HEK293T (cell line): ENCODE results near the gene HOXC5.

Source experiments
- CTCF ChIA-PET: fragments of 350-600 bp; formaldehyde crosslinking; extraction: SDS; loops from one replicate; lab custom pipeline; 2021; ENCODE audit warnings: antibody characterized with exemption, inconsistent platforms; lab: Yijun Ruan, JAX
- POLR2A ChIA-PET: fragments of 350-600 bp; formaldehyde crosslinking; extraction: SDS; loops from one replicate; lab custom pipeline; 2020; ENCODE audit warnings: antibody characterized with exemption, inconsistent platforms; lab: Yijun Ruan, JAX
- DNase-seq: peaks from one replicate; pipeline ENCODE4 v3.0.0; 2012; ENCODE audit warnings: mixed read lengths; ENCODE audit errors: extremely low spot score
- ARNT ChIP-seq: fragments of 450-650 bp; IDR thresholded peaks from 2 replicates; pipeline ENCODE4 v1.6.1; 2017; ENCODE audit warnings: mild to moderate bottlenecking
- BHLHE40 ChIP-seq: fragments of 450-650 bp; IDR thresholded peaks from 2 replicates; pipeline ENCODE4 v1.6.1; 2016; ENCODE audit warnings: mild to moderate bottlenecking, moderate library complexity, borderline replicate concordance
- CTBP1 ChIP-seq: fragments of 450-650 bp; IDR thresholded peaks from 2 replicates; pipeline ENCODE4 v1.6.1; 2016; ENCODE audit warnings: borderline replicate concordance
- ELF4 ChIP-seq: fragments of 450-650 bp; IDR thresholded peaks from 2 replicates; pipeline ENCODE4 v1.6.1; 2017; ENCODE audit warnings: antibody characterized with exemption
- FOXA1 ChIP-seq: fragments of 450-650 bp; IDR thresholded peaks from 2 replicates; pipeline ENCODE4 v1.6.1; 2016; ENCODE audit warnings: mild to moderate bottlenecking
- FOXK2 ChIP-seq: fragments of 450-650 bp; IDR thresholded peaks from 2 replicates; pipeline ENCODE4 v1.6.1; 2016; ENCODE audit warnings: mild to moderate bottlenecking
- FOXM1 ChIP-seq: fragments of 450-650 bp; IDR thresholded peaks from 2 replicates; pipeline ENCODE4 v1.6.1; 2017; ENCODE audit warnings: mild to moderate bottlenecking, borderline replicate concordance
- HDGF ChIP-seq: fragments of 450-650 bp; IDR thresholded peaks from 2 replicates; pipeline ENCODE4 v1.6.1; 2017; ENCODE audit warnings: antibody characterized with exemption, borderline replicate concordance
- L3MBTL2 ChIP-seq: fragments of 450-650 bp; conservative IDR thresholded peaks from 2 replicates; pipeline ENCODE4 v1.6.1; 2016; ENCODE audit warnings: mild to moderate bottlenecking
- LEF1 ChIP-seq: fragments of 450-650 bp; IDR thresholded peaks from 2 replicates; pipeline ENCODE4 v1.6.1; 2017; ENCODE audit warnings: mild to moderate bottlenecking, borderline replicate concordance
- NFRKB ChIP-seq: fragments of 450-650 bp; IDR thresholded peaks from 2 replicates; pipeline ENCODE4 v1.6.1; 2016; ENCODE audit warnings: mild to moderate bottlenecking, moderate library complexity
- SP1 ChIP-seq: fragments of 450-650 bp; IDR thresholded peaks from 2 replicates; pipeline ENCODE4 v1.6.1; 2017
- SUZ12 ChIP-seq: fragments of 450-650 bp; IDR thresholded peaks from 2 replicates; pipeline ENCODE4 v1.6.1; 2016; ENCODE audit warnings: mild to moderate bottlenecking
- TARDBP ChIP-seq: fragments of 450-650 bp; IDR thresholded peaks from 2 replicates; pipeline ENCODE4 v1.6.1; 2016
- ZNF384 ChIP-seq: fragments of 450-650 bp; IDR thresholded peaks from 2 replicates; pipeline ENCODE4 v1.6.1; 2016
- TF ChIP-seq, protein P1 (sequence below): fragments of 450-650 bp; IDR thresholded peaks from 2 replicates; pipeline ENCODE4 v1.6.1; 2016

Gene HOXC5

DNA sequence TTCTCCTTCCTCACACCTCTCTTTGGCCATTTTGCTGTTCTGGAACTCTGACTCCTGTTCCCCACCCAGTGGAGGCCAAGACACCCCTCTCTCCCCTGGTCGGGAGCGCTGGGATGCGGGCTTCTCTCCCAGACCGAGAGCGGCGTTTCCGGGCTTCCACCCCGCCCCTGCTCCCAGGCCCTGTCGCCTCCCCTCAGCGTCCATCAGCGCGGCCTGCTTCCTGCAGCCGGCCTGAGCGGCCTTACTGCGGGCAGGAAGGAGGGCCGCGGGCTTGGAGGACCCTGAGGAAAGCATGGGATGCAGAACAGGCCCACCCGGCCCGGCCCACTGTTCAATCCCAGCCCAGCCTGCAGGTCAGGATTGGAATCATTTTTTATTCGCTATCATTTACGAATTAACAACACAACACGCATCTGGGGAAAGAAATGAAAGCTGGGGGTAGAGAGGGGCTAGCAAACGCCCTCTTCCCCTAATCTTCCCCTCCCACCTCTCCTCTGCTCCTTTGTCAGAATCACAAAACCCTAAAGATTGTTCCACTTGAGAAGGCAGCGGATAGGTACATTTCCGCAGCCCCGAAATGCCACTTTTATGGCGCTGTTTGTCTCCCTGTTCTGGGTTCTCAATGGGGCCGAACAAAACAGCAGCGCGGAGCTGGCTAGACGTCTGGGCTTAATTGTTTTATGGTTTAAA is 27.9 kb upstream of the HOXC5 start:
- CTCF ChIA-PET = interaction anchor here (0.7 to 3.3 kb wide), 9 partner anchors 14 to 210 kb away, joined by 3 to 9 read pairs (median 4); partner anchors contain the start of genes HOXC10 and HOXC5
- POLR2A ChIA-PET = interaction anchor here (0.6 to 2.1 kb wide), 5 partner anchors 12 to 71 kb away, joined by 3 to 15 read pairs (median 4); no protein-coding TSS in a partner anchor
- no peak for DNase-seq
- TF ChIP-seq BHLHE40 (no peak), FOXK2 (no peak)
- TF ChIP-seq, protein P1, sequence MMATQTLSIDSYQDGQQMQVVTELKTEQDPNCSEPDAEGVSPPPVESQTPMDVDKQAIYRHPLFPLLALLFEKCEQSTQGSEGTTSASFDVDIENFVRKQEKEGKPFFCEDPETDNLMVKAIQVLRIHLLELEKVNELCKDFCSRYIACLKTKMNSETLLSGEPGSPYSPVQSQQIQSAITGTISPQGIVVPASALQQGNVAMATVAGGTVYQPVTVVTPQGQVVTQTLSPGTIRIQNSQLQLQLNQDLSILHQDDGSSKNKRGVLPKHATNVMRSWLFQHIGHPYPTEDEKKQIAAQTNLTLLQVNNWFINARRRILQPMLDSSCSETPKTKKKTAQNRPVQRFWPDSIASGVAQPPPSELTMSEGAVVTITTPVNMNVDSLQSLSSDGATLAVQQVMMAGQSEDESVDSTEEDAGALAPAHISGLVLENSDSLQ = no peak

- no peak for DNase-seq
- CTCF ChIA-PET = interaction anchor here (0.6 to 2.0 kb wide), 12 partner anchors 11 to 209 kb away, joined by 3 to 8 read pairs (median 4); partner anchors contain the start of genes HOXC4 and HOXC5
- TF ChIP-seq ELF4 = no peak
- no peak for TF ChIP-seq ZNF384
- TF ChIP-seq ARNT = no peak
- TF ChIP-seq L3MBTL2 = peak; percentile 43; the same call in 1 of the 2 replicates
- POLR2A ChIA-PET = interaction anchor here (0.6 to 2.1 kb wide), 4 partner anchors 11 to 38 kb away, joined by 3 to 15 read pairs (median 3); no protein-coding TSS in a partner anchor
Observed at GRCh38 chr12:54005531-54005852, 27.4 kb upstream of the HOXC5 start.

DNA sequence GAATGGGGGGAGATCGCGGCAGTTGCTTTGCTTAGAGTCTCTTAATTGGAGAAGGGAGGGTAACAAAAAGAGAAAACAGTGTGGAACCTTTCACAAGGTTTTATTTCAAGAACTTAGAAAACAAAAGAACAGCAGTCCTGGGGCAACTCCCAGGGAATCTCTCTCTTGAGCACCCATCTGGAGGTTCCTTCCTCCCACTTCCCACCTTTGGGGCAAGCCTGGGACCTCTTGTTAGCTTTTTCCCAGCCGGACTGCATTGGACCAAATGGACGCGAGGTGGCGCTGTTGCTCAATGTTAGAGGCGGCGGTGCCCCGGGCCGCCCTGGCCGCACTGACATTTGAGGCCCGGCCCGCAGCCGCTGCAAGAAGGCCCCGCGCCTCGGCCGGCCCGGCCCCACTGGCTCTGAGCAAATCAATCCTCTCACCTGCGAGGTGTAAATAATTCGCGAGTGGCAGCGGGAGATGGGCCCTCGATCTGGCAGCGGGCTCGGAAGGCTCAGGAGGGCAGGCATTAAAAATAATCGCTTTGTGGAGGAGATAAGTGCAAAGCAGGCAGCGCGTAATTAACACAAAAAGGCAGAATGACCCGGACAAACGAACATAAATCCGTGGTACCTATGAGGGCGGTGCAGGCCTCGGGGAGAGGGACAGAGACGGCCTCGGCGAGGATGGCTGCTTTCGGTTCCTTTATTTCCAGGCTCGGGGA is 26.8 kb upstream of the HOXC5 start:
- ChIA-PET POLR2A (interaction anchor here (0.6 to 2.1 kb wide), 8 partner anchors 9 to 201 kb away, joined by 3 to 15 read pairs (median 3); no protein-coding TSS in a partner anchor), CTCF (interaction anchor here (0.6 to 3.2 kb wide), 20 partner anchors 10 to 364 kb away, joined by 3 to 15 read pairs (median 4); partner anchors contain the start of genes HOXC10, HOXC4 and HOXC5)
- no peak for TF ChIP-seq ZNF384
- no peak for TF ChIP-seq NFRKB
- no peak for TF ChIP-seq ARNT
- no peak for TF ChIP-seq HDGF
- TF ChIP-seq FOXM1 = no peak
- TF ChIP-seq CTBP1 = no peak
- no peak for TF ChIP-seq LEF1
- no peak for TF ChIP-seq ELF4
- TF ChIP-seq BHLHE40 = no peak
- no peak for TF ChIP-seq FOXK2
- no peak for TF ChIP-seq SP1
- TF ChIP-seq, protein P1 = no peak
- TF ChIP-seq FOXA1 = no peak
- TF ChIP-seq SUZ12 = no peak
- TF ChIP-seq L3MBTL2 = no peak
- peak; percentile 77 for DNase-seq

GRCh38 chr12:54006559-54007220 is 26.2 kb upstream of the HOXC5 start:
- ChIA-PET POLR2A (interaction anchor here (0.9 to 2.5 kb wide), 10 partner anchors 8 to 201 kb away, joined by 3 to 15 read pairs (median 3); partner anchors contain the start of gene HOXC10), CTCF (interaction anchor here (0.6 to 3.2 kb wide), 14 partner anchors 10 to 364 kb away, joined by 3 to 15 read pairs (median 6); partner anchors contain the start of genes HOXC10 and HOXC5)
- TF ChIP-seq HDGF (no peak), L3MBTL2 (no peak), NFRKB (no peak), TARDBP (no peak), BHLHE40 (no peak), CTBP1 (no peak), FOXM1 (no peak), ZNF384 (no peak), SUZ12 (no peak), ELF4 (no peak), FOXK2 (no peak)
- DNase-seq = no peak

DNA sequence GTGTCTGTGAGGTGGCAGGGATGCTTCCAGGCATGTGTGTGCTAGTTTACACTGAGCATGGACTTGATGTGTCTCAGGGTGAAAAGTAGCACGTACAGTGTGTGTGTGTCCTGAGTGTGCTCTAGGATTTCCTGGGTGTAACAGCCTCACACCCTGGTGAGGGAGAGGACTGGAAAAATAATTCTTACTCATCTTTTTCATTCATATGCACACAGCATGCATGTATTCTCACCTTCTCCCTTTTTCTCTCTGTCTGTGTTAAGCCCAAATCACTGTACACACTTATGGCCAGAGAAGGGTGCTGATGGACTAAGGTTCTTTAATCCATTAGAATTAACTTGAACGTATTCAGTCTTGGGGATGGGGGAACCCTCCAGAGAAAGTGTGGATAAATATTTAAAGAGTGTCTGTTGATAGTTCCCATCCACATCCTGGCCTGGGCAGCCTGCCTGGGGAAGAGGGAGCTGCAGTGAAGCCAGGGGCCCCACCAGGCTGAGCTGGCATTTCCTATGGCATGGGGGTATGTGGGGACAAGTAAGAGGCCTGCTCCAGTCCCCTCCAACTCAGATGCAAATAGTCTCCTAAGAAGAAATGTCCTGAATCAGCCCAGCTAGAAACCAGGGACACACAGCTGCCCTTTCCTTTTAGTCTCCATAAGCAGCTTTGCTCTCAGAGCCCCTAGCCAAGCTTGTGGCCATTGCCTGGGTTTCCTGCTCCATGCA is 25.2 kb upstream of the HOXC5 start:
- CTCF ChIA-PET = interaction anchor here (0.6 to 3.2 kb wide), 9 partner anchors 18 to 207 kb away, joined by 3 to 15 read pairs (median 6); partner anchors contain the start of gene HOXC6
- TF ChIP-seq ZNF384 = no peak
- TF ChIP-seq, protein P1 = no peak
- no peak for TF ChIP-seq CTBP1
- TF ChIP-seq SP1 = no peak
- POLR2A ChIA-PET = interaction anchor here (0.8 to 2.5 kb wide), 11 partner anchors 7 to 200 kb away, joined by 3 to 23 read pairs (median 4); partner anchors contain the start of genes HOXC10, HOXC5 and HOXC9
- DNase-seq = no peak
